GM18907 (cell line): Measurements from ENCODE around the gene ADRA1B.
A peak's percentile ranks its signal among the peaks of the same experiment; 100 is the strongest.
"Not testable (repeated sequence)": the region's sequence is repeated elsewhere in the genome, so short reads cannot be mapped to it uniquely, and the experiment has no call there.

ENCODE experiments used
- ATAC-seq: cut with Tn5 transposase; IDR thresholded peaks from one replicate; pipeline ENCODE4 v1.9.1; 2021; ENCODE audit warnings: mild to moderate bottlenecking, moderate library complexity; ENCODE audit not compliant: unreplicated experiment

Gene ADRA1B

DNA sequence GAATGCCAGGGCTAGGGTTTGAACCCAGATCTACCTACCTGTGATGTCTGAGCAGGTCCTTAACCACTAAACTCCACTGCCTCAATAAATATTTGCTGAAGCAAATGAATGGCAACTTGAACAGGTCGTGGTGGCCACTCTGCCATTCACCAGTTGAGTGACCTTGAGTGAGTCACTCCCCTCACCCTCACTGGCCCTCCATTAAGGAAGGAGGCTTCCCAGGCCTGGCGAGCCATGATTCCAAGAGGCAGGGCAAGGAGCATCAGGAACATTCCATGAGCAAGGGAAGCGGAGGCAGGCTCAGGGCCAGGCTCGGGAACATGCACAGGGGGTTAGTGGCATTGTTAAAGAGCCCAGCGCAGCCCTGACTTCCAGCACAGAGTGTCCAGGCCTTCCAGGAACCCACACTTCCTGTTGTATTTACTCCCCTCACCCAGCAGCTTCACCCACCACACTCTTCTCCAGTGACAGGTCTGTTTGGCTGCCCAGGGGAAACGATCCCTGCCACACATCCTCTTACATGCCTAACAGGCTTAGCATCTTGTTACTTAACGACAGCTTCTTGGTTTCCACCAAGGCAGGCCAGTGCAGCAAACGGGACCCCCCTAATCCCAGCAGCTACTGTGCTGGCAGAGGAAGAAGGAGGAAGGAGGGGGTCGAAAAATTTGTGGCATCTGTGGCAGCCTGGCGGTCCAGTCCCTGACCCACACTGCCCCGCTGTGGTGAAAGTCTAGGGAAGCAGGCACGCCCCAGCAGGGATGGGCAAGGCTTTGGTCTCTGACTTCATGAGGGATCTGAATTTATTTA is 49.0 kb downstream of the ADRA1B start:
- ATAC-seq, result no peak

DNA sequence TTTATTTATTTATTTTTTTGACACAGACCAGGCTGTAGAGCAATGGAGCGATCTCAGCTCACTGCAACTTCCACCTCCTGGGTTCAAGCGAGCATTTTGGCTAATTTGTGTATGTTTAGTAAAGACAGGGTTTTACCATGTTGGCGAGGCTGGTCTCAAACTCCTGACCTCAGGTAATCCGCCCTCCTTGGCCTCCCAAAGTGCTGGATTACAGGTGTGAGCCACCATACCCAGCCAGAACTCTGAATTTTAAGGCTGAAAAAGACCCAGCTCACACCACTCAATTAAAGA is 49.5 kb downstream of the ADRA1B start:
- not testable (repeated sequence) for ATAC-seq

DNA sequence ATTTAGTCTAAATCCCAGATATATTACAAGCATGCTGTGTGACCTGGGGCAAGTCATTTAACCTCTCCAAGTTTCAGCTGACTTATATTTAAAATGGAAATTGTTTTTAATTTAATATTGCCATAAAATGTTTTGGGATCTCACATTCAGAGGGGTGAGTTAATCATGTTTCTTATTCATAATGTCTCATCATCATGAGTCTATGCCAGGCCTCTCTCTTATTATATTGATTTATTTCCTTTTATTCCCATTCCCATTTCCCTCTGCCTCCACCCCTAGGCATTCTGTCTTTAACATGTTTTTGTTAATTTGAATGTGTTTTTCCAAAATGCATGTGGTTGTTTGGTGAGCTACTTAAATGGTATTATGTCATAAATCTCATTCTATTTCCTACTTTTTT is 53.7 kb downstream of the ADRA1B start:
- ATAC-seq, result no peak

DNA sequence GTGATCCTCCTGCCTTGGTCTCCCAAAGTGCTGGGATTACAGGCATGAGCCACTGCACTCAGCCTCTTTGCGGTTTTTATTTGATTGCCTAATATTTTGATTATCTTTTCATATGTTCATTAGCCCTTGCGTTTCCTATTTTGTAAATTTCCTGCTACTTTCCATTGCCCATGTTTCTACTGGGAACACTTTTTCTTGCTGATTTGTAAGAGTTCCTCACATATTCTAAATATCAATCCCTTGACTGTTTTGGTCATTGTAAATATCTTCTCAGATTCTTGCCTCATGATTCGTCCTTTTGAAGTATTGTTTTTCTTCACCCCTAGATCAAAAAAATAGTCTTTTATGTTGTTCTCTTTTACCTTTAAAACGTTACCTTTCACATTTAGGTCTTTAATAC is 54.8 kb downstream of the ADRA1B start:
- no peak for ATAC-seq

DNA sequence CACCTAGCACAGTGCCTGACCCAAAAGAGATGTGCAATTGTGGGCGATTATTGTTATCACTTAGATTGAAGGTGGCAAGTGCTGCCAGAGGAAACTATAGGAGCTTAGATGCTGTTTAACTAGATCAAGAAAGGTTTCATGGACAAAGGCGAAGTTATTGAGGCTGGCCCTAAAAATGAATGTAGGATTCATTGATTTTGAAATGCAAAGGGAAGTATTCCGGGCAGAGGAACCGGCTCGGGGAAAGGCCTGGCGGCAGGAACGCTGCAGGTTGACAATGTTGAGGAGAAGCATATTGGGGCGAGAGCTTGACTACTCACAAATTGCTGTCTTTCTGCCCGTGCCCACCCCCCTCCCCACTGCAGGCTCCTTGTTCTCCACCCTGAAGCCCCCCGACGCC is 55.2 kb downstream of the ADRA1B start:
- ATAC-seq, result no peak

- ATAC-seq, result no peak
Observed at GRCh38 chr5:159971931-159972461, 55.7 kb downstream of the ADRA1B start.

DNA sequence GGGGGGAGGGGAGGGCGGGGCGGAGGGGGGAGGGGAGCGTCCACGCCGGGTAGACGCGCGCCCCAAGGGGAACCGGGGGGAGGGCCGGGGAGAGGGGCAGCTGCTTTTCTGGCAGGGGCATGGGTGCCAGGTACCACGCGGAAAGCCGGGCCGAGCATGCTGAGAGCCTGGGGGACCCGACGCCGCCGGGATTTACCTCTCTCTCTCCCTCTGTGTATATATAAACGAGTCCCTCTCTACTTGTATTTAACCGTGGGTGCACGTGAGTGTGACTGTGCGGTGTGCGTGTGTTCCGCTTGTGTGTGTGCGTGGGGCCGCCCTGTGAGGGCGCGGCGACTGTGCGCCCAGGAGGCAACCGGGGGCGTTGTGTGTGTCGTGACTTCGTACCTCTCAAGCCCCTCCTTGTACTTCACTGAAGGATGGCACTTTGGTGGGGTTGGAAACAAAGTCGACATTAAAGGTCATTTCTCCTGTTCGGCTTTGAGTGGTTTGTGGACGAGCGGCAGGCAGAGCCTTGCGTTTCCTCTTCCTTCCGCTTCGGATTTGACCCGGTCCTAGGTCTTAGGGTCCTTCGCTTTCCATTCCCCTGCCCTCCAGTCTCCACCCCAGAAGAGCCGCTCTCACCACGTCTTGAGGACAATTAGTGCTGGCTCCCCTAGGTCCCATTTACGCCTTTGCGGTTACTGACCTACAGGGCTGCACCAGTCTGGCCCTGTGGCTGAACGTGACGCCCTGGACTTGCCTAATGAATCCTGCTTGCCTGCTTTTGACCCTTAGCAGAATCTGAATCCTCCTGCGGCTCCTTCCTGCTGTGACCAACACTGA is 56.5 kb downstream of the ADRA1B start:
- no peak for ATAC-seq

DNA sequence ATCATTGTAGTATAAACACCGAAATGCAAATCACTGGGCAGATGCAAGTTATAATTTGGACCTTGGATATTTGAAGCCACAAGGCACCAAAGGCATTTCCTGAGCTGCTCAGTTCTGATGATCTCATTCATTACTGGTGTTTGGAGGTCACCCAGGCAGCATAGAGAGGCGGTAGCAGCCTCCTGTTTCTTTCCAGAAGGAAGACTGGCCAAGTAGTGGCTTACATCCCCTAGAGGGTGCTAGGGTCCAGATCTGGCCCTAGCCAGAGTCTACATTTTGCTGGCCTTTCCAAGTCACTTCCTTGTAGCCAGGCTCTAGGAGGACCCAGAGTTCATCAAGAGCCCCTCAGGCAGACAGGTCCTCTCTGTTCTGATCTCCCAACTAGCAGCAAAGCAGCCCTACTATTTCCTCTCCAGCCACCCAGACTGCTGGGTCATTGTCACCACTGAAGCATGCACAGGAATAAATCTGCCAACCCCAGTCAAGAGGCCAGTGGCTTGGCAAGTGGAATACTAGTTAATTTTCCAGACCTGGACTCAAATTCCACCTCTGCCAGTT is 59.3 kb downstream of the ADRA1B start:
- no peak for ATAC-seq

DNA sequence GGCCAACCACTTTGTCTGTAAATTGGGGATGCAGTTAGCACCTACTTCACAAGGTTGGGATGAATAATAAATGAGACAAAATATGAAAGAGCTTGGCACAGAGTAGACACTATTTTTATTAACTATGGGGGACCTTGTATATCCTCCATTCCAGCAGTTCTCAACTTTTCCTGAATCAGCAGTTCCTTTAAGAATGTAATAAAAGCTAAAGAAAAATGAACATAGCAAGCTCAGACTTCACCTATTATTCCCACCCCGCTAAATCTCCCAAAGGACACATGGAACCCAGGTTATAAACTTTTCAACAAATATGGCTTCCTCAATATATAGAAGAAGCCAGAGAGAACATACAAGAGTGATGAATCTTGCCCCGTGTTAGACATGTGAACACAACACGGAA is 60.6 kb downstream of the ADRA1B start:
- no peak for ATAC-seq

- no peak for ATAC-seq
Observed at GRCh38 chr5:159978358-159978757, 62.1 kb downstream of the ADRA1B start.

DNA sequence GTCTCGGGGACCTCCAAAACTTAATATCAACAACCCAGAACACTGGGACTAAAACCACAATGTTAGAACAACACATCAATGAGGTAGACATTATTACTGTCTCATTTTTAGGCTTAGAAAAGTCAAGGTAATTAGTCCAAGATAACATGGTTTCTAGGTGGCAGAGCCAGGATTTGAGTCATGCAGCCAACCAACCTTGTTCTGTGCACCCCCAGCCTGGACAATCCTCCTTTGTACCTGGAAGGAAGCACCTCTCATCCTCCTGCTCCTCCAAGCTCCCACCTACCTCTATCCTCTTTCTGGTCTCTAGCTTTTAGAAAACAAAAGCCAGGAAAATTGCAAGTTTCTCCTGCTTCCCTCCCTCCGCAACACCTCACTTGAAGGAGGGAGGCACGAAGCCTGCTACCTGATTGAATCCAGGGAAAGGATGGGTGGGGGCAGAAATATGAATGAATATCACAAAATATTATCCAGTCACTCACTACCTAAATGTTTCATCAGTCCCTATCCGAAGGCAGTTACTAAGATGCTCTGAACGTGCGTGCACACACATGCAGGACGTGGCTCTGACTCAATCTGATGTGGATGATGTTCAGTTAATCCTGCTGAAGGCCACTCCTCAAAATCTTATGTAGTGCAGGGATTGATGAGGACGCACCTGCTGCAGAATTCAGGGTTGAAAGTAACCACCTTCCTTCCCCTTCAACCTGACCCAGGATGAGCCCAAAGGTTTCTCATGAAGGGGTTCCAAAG is 66.3 kb downstream of the ADRA1B start:
- no peak for ATAC-seq

- peak; percentile 94 for ATAC-seq
Observed at GRCh38 chr5:159987031-159987674, 70.9 kb downstream of the ADRA1B start.

DNA sequence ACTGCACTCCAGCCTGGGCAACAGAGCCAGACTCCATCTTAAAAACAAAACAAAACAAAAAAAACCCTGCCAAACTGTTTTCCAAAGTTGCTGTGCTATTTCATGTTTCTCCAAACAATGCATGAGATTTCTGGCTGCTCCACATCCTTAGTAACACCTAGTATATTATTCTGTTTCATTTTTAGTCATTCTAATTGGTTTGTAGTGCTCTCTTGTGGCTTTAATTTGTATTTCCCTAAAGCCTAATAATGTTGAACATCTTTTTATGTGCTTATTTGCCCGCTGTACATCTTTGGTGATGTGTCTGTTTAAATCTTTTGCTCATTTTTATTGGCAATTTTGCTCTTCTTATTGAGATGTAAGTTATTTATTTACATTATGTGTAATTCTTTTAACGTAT is 74.2 kb downstream of the ADRA1B start:
- no peak for ATAC-seq

- no peak for ATAC-seq
Observed at GRCh38 chr5:159992566-159992965, 76.3 kb downstream of the ADRA1B start.

DNA sequence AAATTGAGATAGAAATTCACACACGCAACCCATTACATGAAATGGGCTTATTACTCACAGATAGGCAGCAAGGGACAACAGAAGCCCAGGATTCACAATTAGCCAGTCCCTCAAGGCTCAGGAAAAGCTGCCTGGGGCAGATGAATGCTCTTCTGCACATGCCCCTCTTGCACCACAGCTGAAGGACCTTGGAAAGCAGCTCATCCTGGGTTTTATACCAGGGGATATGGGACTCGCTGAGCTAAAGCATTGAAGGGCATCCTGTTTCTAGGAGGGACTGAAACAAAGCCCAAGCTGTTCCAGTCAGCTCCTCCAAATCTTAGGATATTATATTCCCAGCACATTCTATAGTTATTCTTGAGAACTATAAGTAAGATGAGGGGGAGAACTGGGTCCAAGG is 76.9 kb downstream of the ADRA1B start:
- no peak for ATAC-seq

GRCh38 chr5:159995907-159996306 is 79.6 kb downstream of the ADRA1B start:
- ATAC-seq, result no peak

- no peak for ATAC-seq
Observed at GRCh38 chr5:160001457-160001856, 85.2 kb downstream of the ADRA1B start.

DNA sequence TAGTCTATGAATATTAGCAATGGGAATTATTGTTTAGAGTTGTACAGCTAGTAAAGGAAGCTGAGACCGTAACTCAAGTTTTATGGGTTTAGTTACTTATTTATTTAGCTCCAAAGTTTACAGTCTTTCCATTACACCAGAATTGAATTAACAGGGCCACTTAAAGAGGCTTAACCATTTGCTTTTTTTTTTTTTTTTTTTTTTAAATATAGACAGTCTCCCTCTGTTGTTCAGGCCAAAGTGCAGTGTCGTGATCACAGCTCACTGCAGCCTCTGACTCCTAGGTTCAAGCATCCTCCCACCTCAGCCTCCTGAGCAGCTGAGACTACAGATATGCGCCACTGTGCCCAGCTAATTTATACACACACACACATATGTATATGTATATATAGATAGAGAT is 91.2 kb downstream of the ADRA1B start:
- ATAC-seq, result no peak

- ATAC-seq, result peak; percentile 5
Observed at GRCh38 chr5:160008529-160008876, 92.2 kb downstream of the ADRA1B start.

DNA sequence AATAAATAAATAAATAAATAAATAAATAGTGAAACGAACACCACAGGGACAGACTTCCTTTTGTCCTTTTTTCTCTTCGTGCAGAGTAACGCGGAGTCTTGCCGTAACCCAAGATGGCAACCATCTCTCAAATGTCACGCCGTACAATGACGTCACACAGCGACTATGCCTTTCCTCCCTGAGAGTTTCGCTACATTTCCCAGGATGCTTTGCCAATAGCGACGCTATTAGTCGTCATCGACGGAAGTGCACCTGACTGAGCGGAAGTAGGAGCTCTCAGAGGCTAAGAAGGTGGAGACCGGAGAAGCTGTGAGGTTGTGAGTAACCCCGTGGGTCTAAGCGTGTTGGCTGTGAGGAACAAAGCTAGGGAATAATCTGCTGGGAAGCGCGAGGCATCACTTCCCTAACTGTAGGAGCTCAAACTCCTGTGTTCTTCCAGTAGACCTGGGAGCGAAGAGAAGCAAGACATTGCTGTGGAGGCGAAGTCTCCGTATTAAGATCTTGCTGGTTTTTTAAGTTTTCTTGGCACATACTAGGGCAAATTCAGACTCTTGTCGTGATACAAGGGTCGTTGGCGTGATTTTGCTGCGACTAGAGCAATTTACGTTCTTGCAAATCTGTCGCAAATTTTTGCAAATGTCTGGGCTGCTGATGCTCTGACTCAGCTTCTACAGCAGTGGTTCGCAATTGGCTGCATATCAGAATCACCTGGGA is 92.8 kb downstream of the ADRA1B start, which contains the start of gene TTC1:
Gene TTC1, plus strand, starts transcription at position 263 of the 714 bp plus-strand sequence. CDS start 1,390 bp downstream, outside the sequence.
- peak; percentile 99 for ATAC-seq
